ENCODE results near the gene TMEM35B. TPM values are rescaled to one million over a fixed set of nuclear protein-coding genes. Genes with fewer than 3 reads are reported as not detected.

TMEM35B gene
- total RNA-seq, 1 experiment from 2014 or later, result 8.7 TPM

DNA sequence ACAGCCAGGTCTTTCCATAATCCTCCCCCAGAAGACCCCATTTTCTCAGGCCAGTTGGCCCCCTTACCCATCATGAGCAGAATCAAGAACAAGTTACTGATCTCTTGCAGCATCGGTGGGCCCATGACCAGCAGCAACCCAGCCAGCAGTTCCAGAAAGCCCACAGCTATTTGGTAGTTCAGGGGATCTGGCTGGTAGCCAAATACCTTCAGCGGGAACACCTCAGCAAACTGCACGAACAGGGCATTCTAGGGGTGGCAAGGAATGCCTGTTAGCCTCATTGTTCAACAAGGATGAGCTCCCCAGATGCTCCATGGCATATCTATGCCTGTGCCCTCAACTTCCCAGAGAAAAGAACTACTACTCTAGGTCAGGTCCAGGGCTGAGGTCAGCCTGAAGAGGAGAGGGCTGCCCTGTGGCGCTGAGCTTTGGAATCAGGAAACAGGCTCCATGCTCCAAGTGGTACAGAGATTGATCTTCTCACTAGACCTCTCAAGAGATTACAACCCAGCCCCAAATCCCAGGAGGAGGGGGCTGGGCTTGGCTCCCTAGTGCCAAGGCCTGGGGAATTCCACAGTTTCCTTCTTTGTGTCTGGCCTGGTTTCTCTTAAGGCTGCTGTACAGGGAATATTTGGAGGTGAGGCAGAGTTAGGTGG is 1.3 kb downstream of the TMEM35B start:
- ATAC-seq, result peak; percentile 28
- no peaks in the 10 kb centered on the region for H3K27me3 Mint-ChIP-seq (ENCODE audit: low read depth)
- POLR2A ChIA-PET, result interaction anchor here (1.0 kb wide), 1 partner anchor 10 kb away, joined by 3 read pairs; no protein-coding TSS in a partner anchor
- CTCF ChIA-PET, result interaction anchor here (0.6 to 2.4 kb wide), 7 partner anchors 14 to 147 kb away, joined by 3 to 16 read pairs (median 5); partner anchors contain the start of gene DLGAP3
- H3K9me3 Mint-ChIP-seq, result no peaks in the 10 kb centered on the region
- no peaks in the 10 kb centered on the region for H3K36me3 Mint-ChIP-seq
- TF ChIP-seq, protein P1, sequence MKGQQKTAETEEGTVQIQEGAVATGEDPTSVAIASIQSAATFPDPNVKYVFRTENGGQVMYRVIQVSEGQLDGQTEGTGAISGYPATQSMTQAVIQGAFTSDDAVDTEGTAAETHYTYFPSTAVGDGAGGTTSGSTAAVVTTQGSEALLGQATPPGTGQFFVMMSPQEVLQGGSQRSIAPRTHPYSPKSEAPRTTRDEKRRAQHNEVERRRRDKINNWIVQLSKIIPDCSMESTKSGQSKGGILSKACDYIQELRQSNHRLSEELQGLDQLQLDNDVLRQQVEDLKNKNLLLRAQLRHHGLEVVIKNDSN (CRISPR knock-in tag; IDR thresholded peaks at IDR 0.05), result no peak
- no peak for TF ChIP-seq IRF2 (CRISPR knock-in tag; IDR thresholded peaks at IDR 0.05; ENCODE audit: borderline replicate concordance, low read depth)
- TF ChIP-seq, protein P2, sequence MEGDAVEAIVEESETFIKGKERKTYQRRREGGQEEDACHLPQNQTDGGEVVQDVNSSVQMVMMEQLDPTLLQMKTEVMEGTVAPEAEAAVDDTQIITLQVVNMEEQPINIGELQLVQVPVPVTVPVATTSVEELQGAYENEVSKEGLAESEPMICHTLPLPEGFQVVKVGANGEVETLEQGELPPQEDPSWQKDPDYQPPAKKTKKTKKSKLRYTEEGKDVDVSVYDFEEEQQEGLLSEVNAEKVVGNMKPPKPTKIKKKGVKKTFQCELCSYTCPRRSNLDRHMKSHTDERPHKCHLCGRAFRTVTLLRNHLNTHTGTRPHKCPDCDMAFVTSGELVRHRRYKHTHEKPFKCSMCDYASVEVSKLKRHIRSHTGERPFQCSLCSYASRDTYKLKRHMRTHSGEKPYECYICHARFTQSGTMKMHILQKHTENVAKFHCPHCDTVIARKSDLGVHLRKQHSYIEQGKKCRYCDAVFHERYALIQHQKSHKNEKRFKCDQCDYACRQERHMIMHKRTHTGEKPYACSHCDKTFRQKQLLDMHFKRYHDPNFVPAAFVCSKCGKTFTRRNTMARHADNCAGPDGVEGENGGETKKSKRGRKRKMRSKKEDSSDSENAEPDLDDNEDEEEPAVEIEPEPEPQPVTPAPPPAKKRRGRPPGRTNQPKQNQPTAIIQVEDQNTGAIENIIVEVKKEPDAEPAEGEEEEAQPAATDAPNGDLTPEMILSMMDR (IDR thresholded peaks at IDR 0.05), result no peak
- no peak for TF ChIP-seq TP53 (CRISPR knock-in tag; IDR thresholded peaks at IDR 0.05)
- no peak for TF ChIP-seq JAZF1 (CRISPR knock-in tag; IDR thresholded peaks at IDR 0.05)
- no peak for TF ChIP-seq ZNF138 (CRISPR knock-in tag; conservative IDR thresholded peaks at IDR 0.05)
- TF ChIP-seq MXD4 (CRISPR knock-in tag; IDR thresholded peaks at IDR 0.05; ENCODE audit: borderline replicate concordance), result no peak
- TF ChIP-seq, protein P3, sequence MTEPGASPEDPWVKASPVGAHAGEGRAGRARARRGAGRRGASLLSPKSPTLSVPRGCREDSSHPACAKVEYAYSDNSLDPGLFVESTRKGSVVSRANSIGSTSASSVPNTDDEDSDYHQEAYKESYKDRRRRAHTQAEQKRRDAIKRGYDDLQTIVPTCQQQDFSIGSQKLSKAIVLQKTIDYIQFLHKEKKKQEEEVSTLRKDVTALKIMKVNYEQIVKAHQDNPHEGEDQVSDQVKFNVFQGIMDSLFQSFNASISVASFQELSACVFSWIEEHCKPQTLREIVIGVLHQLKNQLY (CRISPR knock-in tag; IDR thresholded peaks at IDR 0.05), result no peak
- TF ChIP-seq, protein P4, sequence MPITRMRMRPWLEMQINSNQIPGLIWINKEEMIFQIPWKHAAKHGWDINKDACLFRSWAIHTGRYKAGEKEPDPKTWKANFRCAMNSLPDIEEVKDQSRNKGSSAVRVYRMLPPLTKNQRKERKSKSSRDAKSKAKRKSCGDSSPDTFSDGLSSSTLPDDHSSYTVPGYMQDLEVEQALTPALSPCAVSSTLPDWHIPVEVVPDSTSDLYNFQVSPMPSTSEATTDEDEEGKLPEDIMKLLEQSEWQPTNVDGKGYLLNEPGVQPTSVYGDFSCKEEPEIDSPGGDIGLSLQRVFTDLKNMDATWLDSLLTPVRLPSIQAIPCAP (CRISPR knock-in tag; IDR thresholded peaks at IDR 0.05), result no peak
- no peak for TF ChIP-seq TEAD4 (CRISPR knock-in tag; IDR thresholded peaks at IDR 0.05)
- TF ChIP-seq JUN (CRISPR knock-in tag; IDR thresholded peaks at IDR 0.05), result no peak
- TF ChIP-seq, protein P5, sequence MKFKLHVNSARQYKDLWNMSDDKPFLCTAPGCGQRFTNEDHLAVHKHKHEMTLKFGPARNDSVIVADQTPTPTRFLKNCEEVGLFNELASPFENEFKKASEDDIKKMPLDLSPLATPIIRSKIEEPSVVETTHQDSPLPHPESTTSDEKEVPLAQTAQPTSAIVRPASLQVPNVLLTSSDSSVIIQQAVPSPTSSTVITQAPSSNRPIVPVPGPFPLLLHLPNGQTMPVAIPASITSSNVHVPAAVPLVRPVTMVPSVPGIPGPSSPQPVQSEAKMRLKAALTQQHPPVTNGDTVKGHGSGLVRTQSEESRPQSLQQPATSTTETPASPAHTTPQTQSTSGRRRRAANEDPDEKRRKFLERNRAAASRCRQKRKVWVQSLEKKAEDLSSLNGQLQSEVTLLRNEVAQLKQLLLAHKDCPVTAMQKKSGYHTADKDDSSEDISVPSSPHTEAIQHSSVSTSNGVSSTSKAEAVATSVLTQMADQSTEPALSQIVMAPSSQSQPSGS (CRISPR knock-in tag; IDR thresholded peaks at IDR 0.05; ENCODE audit: borderline replicate concordance, low read depth), result no peak
- TF ChIP-seq OVOL2 (CRISPR knock-in tag; IDR thresholded peaks at IDR 0.05; ENCODE audit: borderline replicate concordance), result no peak
- TF ChIP-seq, protein P6, sequence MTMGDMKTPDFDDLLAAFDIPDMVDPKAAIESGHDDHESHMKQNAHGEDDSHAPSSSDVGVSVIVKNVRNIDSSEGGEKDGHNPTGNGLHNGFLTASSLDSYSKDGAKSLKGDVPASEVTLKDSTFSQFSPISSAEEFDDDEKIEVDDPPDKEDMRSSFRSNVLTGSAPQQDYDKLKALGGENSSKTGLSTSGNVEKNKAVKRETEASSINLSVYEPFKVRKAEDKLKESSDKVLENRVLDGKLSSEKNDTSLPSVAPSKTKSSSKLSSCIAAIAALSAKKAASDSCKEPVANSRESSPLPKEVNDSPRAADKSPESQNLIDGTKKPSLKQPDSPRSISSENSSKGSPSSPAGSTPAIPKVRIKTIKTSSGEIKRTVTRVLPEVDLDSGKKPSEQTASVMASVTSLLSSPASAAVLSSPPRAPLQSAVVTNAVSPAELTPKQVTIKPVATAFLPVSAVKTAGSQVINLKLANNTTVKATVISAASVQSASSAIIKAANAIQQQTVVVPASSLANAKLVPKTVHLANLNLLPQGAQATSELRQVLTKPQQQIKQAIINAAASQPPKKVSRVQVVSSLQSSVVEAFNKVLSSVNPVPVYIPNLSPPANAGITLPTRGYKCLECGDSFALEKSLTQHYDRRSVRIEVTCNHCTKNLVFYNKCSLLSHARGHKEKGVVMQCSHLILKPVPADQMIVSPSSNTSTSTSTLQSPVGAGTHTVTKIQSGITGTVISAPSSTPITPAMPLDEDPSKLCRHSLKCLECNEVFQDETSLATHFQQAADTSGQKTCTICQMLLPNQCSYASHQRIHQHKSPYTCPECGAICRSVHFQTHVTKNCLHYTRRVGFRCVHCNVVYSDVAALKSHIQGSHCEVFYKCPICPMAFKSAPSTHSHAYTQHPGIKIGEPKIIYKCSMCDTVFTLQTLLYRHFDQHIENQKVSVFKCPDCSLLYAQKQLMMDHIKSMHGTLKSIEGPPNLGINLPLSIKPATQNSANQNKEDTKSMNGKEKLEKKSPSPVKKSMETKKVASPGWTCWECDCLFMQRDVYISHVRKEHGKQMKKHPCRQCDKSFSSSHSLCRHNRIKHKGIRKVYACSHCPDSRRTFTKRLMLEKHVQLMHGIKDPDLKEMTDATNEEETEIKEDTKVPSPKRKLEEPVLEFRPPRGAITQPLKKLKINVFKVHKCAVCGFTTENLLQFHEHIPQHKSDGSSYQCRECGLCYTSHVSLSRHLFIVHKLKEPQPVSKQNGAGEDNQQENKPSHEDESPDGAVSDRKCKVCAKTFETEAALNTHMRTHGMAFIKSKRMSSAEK (CRISPR knock-in tag; IDR thresholded peaks at IDR 0.05; ENCODE audit: borderline replicate concordance), result no peak
- TF ChIP-seq, protein P7, sequence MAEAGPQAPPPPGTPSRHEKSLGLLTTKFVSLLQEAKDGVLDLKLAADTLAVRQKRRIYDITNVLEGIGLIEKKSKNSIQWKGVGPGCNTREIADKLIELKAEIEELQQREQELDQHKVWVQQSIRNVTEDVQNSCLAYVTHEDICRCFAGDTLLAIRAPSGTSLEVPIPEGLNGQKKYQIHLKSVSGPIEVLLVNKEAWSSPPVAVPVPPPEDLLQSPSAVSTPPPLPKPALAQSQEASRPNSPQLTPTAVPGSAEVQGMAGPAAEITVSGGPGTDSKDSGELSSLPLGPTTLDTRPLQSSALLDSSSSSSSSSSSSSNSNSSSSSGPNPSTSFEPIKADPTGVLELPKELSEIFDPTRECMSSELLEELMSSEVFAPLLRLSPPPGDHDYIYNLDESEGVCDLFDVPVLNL (CRISPR knock-in tag; IDR thresholded peaks at IDR 0.05; ENCODE audit: borderline replicate concordance, low read depth), result no peak
- TF ChIP-seq ZNF317 (CRISPR knock-in tag; IDR thresholded peaks at IDR 0.05; ENCODE audit: borderline replicate concordance, low read depth), result no peak
- TF ChIP-seq, protein P8, sequence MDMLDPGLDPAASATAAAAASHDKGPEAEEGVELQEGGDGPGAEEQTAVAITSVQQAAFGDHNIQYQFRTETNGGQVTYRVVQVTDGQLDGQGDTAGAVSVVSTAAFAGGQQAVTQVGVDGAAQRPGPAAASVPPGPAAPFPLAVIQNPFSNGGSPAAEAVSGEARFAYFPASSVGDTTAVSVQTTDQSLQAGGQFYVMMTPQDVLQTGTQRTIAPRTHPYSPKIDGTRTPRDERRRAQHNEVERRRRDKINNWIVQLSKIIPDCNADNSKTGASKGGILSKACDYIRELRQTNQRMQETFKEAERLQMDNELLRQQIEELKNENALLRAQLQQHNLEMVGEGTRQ (CRISPR knock-in tag; IDR thresholded peaks at IDR 0.05), result no peak
- TF ChIP-seq TCF7 (CRISPR knock-in tag; IDR thresholded peaks at IDR 0.05; ENCODE audit: low read depth), result no peak
- TF ChIP-seq ZNF671 (CRISPR knock-in tag; IDR thresholded peaks at IDR 0.05), result no peak
- H3K27ac Mint-ChIP-seq, result no peak overlapping the region
- H3K4me3 Mint-ChIP-seq, result peak overlapping the region; percentile 92
- peaks cover 11% of the 10 kb centered on the region for H3K4me1 Mint-ChIP-seq
- DNase-seq (ENCODE audit: low spot score), result no peak
